HG03558 (cell line): Measurements from ENCODE around the gene PHETA2.
"Not testable (repeated sequence)": the region's sequence is repeated elsewhere in the genome, so short reads cannot be mapped to it uniquely, and the experiment has no call there.

Source experiments
- ATAC-seq: cut with Tn5 transposase; IDR thresholded peaks from one replicate; pipeline ENCODE4 v1.9.1; 2021; ENCODE audit warnings: moderate number of reproducible peaks; ENCODE audit not compliant: unreplicated experiment; ENCODE audit errors: extremely low read depth

PHETA2 gene

DNA sequence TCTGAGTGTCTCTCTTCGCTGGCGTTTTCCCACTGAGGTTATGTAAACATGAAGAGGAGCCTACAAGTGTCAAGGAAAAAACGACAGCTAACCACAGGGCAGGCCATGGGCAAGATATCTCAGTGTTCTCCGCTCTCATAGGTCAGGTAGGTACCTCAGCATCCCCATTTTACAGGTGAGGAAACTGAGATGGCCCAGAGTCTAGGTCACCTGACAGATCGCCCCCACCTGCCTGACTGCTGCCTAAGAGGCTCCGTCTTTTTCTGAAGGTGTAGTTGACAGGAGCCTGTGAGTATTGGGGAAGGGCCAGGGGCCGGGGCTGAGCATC is 17.4 kb downstream of the PHETA2 start:
- no peak for ATAC-seq

- ATAC-seq: no peak
Observed at GRCh38 chr22:42101199-42101598, 27.2 kb downstream of the PHETA2 start.

GRCh38 chr22:42104332-42104860 is 30.3 kb downstream of the PHETA2 start:
- ATAC-seq: not testable (repeated sequence)

GRCh38 chr22:42108848-42109247 is 34.8 kb downstream of the PHETA2 start:
- ATAC-seq: no peak

GRCh38 chr22:42111798-42112197 is 37.8 kb downstream of the PHETA2 start:
- ATAC-seq: no peak

- ATAC-seq: not testable (repeated sequence)
Observed at GRCh38 chr22:42112793-42113192, 38.7 kb downstream of the PHETA2 start.

GRCh38 chr22:42114721-42115120 is 40.7 kb downstream of the PHETA2 start:
- ATAC-seq: no peak

- ATAC-seq: not testable (repeated sequence)
Observed at GRCh38 chr22:42115420-42115830, 41.4 kb downstream of the PHETA2 start.

GRCh38 chr22:42116848-42117424 is 42.9 kb downstream of the PHETA2 start:
- ATAC-seq: no peak

DNA sequence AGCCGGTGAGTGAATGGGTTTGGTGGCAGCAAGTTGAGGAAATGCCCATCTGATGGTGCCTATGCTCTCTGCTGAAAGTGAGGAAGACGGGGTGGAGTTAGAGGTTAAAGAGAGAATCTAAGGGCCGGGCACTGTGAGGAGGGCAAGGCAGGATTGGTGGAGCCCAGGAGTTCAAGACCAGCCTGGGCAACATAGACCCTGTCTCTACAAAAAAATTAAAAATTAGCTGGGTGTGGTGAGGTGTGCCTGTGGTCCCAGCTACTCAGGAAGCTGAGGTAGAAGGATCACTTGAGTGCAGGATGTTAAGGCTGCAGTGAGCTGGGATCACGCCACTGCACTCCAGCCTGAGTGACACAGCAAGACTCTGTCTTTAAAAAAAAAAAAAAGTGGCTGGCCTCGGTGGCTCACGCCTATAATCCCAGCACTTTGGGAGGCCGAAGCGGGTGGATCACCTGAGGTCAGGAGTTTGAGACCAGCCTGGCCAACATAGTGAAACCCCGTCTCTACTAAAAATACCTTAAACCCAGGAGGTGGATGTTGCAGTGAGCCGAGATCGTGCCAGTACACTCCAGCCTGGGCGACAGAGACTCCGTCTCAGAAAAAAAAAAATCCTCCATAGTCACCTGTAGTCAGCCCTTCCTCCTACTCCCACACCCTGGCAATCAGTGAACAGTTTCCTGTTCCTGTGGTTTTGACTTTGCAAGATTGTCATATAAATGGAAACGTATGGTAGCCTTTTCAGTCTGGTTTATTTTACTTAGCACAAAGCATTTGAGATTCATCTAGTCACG is 46.4 kb downstream of the PHETA2 start:
- not testable (repeated sequence) for ATAC-seq

DNA sequence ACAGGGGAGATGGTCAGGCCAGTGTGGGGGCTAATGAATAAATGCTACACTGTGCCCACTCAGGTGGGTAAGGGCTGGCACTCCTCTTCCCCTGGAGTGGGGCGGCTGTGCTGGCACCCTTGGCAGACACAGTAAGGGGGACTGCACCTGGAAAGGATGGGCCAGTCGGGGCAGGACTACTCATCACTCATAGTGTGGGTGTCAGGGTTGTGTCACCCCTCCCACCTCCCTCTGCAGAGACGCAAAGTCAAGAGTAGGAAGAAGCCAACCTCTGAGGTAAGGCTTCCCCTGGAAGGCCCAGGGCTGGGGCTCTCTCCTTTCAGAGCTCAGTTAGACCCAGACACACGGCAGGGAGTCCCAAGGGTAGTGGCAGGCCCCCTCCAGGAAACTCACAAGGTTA is 49.5 kb downstream of the PHETA2 start:
- ATAC-seq: not testable (repeated sequence)

DNA sequence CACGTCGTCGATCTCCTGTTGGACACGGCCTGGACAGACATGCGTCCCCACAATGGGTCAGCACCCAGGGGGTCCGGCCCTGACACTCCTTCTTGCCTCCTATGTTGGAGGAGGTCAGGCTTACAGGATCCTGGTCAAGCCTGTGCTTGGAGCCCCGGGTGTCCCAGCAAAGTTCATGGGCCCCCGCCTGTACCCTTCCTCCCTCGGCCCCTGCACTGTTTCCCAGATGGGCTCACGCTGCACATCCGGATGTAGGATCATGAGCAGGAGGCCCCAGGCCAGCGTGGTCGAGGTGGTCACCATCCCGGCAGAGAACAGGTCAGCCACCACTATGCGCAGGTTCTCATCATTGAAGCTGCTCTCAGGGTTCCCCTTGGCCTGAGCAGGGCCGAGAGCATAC is 53.6 kb downstream of the PHETA2 start:
- no peak for ATAC-seq

- not testable (repeated sequence) for ATAC-seq
Observed at GRCh38 chr22:42128007-42128406, 54.0 kb downstream of the PHETA2 start.
